RWPE2 (cell line): ENCODE results near the gene ADAD2.

Experiments used
- ATAC-seq: fragments of 200-7000 bp; cut with Tn5 transposase; 3 replicates; pipeline ENCODE4 v1.9.1; 2021; ENCODE audit warnings: low read depth
- DNase-seq: peaks from one replicate; pipeline ENCODE4 v3.0.0-alpha.2; 2020; ENCODE audit warnings: low spot score
- H3K27ac ChIP-seq: fragments of 450-650 bp; 2 replicates; pipeline ENCODE4 v1.5.1; 2017; ENCODE audit warnings: mild to moderate bottlenecking; ENCODE audit not compliant: poor library complexity, severe bottlenecking
- H3K27me3 ChIP-seq: fragments of 250-450 bp; sonication (Bioruptor Pico); 2 replicates; pipeline ENCODE4 v1.5.1; 2021; ENCODE audit warnings: mild to moderate bottlenecking, moderate library complexity; ENCODE audit not compliant: insufficient read depth, poor library complexity, severe bottlenecking
- H3K36me3 ChIP-seq: fragments of 250-450 bp; sonication (Bioruptor Pico); 2 replicates; pipeline ENCODE4 v1.5.1; 2020; ENCODE audit warnings: low read depth, mild to moderate bottlenecking, moderate library complexity
- H3K4me1 ChIP-seq: fragments of 250-450 bp; sonication (Bioruptor Pico); 2 replicates; pipeline ENCODE4 v1.5.1; 2021; ENCODE audit warnings: mild to moderate bottlenecking, moderate library complexity; ENCODE audit not compliant: insufficient read depth, poor library complexity, severe bottlenecking
- H3K4me3 ChIP-seq: fragments of 250-450 bp; sonication (Bioruptor Pico); 2 replicates; pipeline ENCODE4 v1.5.1; 2021; ENCODE audit warnings: mild to moderate bottlenecking, moderate library complexity; ENCODE audit not compliant: severe bottlenecking
- H3K9me3 ChIP-seq: fragments of 250-450 bp; sonication (Bioruptor Pico); 2 replicates; pipeline ENCODE4 v1.5.1; 2021; ENCODE audit warnings: mild to moderate bottlenecking, moderate library complexity; ENCODE audit not compliant: severe bottlenecking
- CTCF ChIP-seq: fragments of 450-650 bp; IDR thresholded peaks from one replicate; pipeline ENCODE4 v1.5.1; 2017; ENCODE audit warnings: mild to moderate bottlenecking, moderate library complexity; ENCODE audit not compliant: poor library complexity, severe bottlenecking

The ADAD2 gene

GRCh38 chr16:84190731-84191388 lies at the start of gene ADAD2:
ADAD2 (plus strand) TSS chr16:84191157; CDS start chr16:84191231, 74 bp downstream.
- DNase-seq (no peak), ATAC-seq (no peak)
- Histone ChIP-seq H3K27ac (no peak within 1 kb of the TSS), H3K27me3 (no peaks in the 10 kb centered on the region), H3K4me3 (no peak within 1 kb of the TSS), H3K36me3 (no peaks in the 10 kb centered on the region), H3K4me1 (no peaks in the 10 kb centered on the region), H3K9me3 (no peaks in the 10 kb centered on the region)
- no peak for TF ChIP-seq CTCF

- H3K9me3 ChIP-seq, result no peaks in the 10 kb centered on the region
- no peaks in the 10 kb centered on the region for H3K4me1 ChIP-seq
- no peak for DNase-seq
- H3K4me3 ChIP-seq, result no peak overlapping the region
- H3K36me3 ChIP-seq, result no peaks in the 10 kb centered on the region
- no peaks in the 10 kb centered on the region for H3K27me3 ChIP-seq
- no peak for ATAC-seq
- no peak overlapping the region for H3K27ac ChIP-seq
- TF ChIP-seq CTCF, result no peak
Measured at GRCh38 chr16:84143081-84143480, 47.9 kb upstream of the ADAD2 start.

GRCh38 chr16:84143784-84144199 lies 47.2 kb upstream of the ADAD2 start:
- peak overlapping the region; percentile 60 for H3K4me3 ChIP-seq
- DNase-seq, result no peak
- H3K4me1 ChIP-seq, result no peaks in the 10 kb centered on the region
- H3K9me3 ChIP-seq, result no peaks in the 10 kb centered on the region
- no peak for ATAC-seq
- TF ChIP-seq CTCF, result no peak
- no peaks in the 10 kb centered on the region for H3K27me3 ChIP-seq
- H3K36me3 ChIP-seq, result no peaks in the 10 kb centered on the region
- H3K27ac ChIP-seq, result no peak overlapping the region

DNA sequence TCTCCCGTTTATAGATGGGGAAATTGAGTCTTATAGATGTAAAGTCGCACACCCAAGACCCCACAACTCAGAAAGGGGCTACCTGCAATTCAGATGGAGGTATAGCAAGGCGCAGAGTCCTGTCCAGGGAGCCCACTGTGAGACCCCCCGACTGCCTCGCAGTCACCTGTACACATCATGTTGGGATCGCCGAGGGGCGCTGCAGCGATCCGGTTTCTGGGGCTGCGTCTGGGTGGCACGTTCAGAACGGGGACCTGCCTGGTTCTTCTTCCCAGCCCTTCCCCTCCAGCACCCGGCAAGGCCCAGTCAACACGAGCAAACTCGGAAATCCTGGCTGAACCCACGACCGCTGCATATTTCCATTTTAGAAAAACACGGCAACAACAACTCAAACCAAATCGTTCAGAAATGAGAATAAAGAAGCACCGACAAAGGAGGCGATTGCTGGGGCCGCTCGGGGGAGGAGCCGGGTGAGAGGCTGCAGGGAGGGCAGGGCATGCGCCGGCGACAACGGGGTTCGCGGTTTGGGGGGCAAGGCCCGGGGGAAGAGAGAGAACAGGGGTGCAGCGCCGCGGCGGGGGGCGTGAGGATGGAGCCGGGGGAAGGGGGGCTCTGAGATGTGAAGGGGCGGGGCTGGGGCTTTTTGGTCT lies 46.6 kb upstream of the ADAD2 start:
- Histone ChIP-seq H3K9me3 (no peaks in the 10 kb centered on the region), H3K27me3 (no peaks in the 10 kb centered on the region), H3K27ac (no peak overlapping the region), H3K4me3 (peak overlapping the region; percentile 60), H3K4me1 (no peaks in the 10 kb centered on the region), H3K36me3 (no peaks in the 10 kb centered on the region)
- no peak for DNase-seq
- peak; percentile 37; the same call in 2 of the 3 replicates for ATAC-seq
- TF ChIP-seq CTCF, result peak; percentile 18
